AML-193 (cell line): Measurements from ENCODE around the gene PARK7.
"Not testable (repeated sequence)": the region's sequence is repeated elsewhere in the genome, so short reads cannot be mapped to it uniquely, and the experiment has no call there.

Experiments used
- DNase-seq, 2 experiments: peaks; one replicate each; lab custom pipeline; 2025; lab: John Stamatoyannopoulos, UW

Gene PARK7

DNA sequence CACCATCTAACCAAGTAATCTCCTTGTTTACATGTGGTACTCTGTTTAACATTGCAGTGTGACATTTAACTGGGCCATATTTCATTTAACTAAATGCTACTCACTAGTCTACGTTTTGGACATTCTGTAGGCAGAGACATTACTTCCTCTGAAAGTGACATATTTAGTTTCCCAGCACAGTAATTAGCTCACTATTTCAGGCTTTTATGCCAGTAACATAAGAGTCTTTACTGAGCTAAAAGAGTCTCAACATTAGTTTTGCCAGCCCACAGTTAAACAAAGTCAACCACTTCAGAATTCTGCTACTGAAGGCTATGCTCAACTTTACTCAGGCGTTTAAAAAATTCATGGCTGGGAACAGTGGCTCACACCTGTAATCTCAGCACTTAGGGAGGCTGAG, 18.3 kb upstream of the PARK7 start:
- DNase-seq, result no peak

DNA sequence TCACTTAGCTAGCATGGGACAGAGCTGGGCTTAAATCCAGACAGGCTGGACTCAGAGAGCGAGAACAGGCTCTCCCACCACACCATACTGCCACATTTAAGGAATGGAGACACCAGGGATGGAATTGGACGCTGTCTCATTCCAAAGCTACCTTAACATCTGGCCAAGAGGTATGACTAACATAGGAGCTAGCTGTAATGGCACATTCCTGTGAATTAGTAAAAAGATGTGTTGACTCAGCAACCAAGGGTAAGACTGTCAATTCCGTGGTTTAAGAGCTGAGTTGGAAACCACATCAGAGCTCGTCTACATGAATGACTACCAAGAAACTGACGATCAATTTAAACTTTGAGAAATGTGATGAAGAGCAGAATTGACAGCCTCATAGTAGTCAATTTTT, 12.6 kb upstream of the PARK7 start:
- DNase-seq, result no peak

DNA sequence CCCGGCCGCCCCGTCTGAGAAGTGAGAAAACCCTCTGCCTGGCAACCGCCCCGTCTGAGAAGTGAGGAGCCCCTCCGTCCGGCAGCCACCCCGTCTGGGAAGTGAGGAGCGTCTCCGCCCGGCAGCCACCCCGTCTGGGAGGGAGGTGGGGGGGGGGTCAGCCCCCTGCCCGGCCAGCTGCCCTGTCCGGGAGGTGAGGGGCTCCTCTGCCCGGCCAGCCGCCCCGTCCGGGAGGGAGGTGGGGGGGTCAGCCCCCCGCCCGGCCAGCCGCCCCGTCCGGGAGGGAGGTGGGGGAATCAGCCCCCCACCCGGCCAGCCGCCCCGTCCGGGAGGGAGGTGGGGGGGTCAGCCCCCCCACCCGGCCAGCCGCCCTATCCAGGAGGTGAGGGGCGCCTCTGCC, 8.7 kb upstream of the PARK7 start:
- DNase-seq, result not testable (repeated sequence)

DNA sequence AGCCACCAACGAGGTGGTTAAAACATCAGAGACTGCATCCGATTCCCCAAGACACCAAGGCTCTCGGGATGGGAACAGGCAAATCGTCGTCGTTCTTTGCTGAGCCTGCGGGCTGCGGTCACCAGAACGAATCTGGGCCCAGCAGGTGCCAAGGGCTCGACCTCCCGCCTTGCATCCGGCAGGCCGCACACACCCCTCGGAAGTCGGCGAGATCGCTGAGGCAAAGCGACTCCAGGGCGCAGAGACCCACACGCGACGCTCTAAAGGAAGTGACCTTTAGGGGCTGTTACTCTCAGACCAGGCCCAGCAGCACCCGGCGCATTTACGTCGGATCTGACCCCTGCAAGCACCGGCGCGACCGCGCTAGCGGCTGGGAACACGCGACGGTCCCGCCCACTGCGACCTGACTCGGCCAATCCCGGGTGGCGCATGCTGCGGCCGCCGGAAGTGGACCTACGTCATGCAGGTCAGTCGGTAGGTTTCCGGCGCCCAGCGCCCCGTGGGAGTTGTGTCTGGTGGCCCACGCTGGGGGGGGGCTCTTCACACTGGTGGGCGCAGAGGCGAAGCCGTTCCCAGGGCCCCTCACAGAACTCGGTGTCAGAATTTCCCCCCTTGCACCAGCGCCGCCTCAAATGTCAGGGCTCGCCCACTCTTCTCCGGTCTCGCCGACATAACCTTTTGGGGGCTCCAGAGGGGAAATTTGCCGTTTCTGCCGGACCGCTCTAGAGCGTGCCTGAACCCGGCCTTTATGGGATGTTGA, 7.5 kb upstream of the PARK7 start:
- peak; percentile 91 to 93 for DNase-seq

DNA sequence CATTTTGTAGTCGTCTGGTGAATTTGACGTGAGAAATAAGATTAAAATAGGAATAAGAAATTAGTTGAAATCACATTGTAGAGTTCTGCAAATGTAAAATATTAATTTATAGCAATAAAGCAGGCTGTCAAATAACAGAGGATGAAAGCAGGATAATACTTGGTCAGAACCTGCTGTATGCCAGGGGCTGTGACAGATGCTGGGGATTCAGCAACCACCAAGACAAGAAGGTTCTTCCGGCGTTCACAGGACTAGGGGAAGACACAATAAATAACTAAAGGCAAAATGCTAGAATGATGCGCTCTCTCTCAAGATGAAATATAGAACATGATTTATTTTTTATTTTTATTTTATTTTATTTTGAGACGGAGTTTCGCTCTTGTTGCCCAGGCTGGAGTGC, 6.8 kb upstream of the PARK7 start:
- no peak for DNase-seq

DNA sequence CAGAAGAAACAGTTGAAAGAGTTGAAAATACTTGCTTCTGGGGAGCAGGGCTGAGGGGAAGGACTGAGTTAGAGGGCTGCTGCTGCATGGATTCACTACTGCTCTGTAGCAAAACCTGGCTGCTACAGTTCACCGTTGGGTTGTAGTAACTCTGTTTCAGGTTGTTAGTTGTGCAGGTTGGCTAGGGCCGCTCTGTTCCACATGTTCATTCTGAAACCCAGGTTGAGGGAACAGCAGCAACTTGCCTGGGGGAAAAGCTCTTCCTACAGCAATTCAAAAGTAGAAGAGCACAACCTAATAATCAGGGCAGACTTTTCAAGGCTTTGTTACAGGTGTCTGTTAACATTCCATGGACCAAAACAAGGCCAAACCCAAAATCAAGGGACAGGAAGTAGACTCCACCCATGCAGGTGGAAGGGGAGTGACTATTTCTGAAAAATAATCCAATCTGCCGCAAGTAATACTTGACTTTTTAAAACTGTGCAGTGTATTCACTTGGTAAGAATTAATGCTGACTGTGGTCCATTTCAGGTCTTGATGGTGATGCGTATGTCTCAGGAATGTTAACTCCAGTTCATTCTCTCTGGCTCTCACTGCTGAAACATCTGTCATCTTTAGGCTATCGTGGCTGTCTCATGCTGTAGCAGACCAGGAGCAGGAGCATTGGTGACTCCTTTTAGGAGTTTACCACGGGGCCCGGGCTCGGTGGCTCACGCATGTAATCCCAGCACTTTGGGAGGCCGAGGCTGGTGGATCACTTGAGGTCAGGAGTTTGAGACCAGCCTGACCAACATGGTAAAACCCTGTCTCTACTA, 5.1 kb upstream of the PARK7 start:
- DNase-seq, result no peak

DNA sequence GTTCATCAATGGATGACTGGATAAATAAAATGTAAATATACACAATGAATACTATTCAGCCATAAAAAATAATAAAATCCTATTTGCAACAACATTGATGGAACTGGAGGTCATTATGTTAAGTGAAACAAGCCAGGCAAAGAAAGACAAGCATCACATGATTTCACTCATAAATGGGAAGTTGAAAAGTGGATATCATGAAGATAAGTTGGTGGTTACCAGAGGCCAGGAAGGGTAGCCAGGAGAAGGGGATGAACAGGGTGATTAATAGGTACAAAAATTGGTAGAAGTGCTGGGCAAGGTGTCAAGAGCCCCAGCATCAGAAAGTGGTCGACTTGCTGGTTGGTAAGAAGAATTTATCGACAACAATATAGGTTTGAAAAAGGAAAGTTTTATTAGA, 1.3 kb upstream of the PARK7 start:
- DNase-seq, result peak; percentile 27 to 29

DNA sequence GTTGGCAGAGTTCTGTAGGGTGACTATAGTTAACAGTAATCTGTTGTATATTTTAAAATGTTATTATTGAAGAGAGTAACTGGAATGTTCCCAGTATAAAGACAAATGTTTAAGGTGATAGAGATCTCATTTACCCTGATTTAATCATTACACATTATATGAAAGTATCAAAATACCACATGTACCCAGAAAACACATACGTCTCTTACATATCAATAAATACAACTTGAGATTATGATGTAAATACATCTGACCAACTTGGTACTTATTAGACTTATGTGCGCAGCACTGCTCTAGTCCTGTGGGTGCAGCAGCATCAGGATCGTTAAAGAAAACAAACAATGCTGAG, 670 bp upstream of the PARK7 start:
- DNase-seq, result no peak

DNA sequence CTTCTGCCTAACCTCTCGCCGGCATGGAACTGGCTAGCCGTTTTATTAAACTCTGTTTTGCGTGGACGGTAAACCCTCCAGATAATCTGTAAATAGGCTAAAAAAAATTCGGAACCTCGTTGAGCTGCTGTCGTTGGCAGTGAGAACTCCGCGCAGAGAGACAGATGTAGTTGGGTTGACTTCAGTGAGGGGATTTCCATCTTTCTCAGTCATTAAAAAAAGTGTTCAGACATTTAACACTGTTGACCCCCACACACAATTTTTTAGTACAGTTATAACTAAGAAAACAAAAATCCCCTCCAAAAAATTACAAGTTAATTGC, 464 bp downstream of the PARK7 start:
- DNase-seq, result no peak

DNA sequence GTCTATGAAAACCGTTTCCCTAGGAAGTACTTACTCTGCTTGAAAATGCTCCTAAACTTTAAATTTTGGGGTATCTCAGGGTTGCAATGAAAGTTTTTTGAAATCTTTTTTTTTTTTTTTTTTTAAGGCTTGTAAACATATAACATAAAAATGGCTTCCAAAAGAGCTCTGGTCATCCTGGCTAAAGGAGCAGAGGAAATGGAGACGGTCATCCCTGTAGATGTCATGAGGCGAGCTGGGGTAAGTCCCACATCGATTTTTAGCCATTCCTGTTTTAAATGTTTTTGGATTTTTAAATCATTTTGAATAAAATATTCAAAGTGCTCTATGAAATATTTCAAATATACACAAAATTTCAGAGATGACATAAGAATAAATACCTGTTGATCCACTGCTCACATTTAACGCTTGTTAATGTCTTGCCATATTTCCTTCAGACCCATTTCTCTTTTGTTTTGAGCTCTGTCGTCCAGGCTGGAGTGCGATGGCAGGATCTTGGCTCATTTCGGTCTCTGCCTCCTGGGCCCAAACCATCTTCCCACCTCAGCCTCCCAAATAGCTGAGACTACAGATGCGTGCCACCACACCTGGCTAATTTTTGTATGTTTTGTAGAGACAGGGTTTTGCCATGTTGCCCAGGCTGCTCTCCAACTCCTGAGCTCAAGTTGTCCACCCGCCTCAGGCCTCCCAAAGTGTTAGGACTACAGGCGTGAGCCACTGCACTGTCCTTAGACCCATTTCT, 1.3 kb downstream of the PARK7 start:
- DNase-seq, result no peak

DNA sequence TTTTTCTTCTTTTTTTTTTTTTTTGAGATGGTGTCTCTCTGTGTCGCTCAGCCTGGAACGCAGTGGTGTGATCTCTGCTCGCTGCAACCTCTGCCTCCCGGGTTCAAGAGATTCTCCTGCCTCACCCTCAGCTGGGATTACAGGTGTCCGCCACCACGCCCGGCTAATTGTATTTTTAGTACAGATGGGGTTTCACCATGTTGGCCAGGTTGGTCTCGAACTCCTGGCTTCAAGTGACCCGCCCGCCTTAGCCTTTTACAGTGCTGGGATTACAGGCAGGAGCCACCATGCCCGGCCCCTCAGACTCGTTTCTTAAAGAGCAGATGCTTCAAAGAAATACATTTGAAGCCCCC, 1.8 kb downstream of the PARK7 start:
- DNase-seq, result not testable (repeated sequence)

DNA sequence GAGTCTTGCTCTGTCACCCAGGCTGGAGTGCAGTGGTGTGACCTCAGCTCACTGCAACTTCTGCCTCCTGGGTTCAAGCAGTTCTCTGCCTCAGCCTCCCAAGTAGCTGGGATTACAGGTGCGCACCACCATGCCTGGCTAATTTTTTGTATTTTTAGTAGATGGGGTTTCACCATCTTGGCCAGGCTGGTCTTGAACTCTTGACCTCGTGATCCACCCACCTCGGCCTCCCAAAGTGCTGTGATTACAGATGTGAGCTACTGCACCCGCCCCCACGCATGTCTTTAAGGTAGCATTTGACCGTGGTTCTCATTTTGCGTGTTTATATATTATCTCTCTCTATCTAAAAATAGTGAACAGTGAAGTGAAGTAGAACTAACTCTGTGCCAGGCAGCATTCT, 2.3 kb downstream of the PARK7 start:
- DNase-seq, result not testable (repeated sequence)

DNA sequence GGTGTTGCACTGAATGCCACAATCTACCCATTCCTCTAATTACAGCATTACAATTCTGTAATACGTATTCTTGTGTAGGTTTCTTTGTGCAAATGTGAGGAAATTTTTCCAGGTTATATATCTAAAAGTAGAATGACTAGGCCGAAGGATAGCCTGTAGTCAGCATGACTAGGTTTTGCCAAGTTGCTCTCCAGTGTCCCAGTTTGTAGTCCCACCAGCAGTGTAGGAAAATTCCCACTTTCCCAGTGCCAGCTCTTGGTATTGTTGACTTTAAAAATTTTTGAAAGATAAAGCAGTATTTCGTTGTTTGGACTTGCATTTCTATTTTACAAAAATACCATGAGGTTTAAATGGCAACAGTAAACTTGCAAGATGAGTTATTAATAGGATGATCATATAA, 3.0 kb downstream of the PARK7 start:
- no peak for DNase-seq

DNA sequence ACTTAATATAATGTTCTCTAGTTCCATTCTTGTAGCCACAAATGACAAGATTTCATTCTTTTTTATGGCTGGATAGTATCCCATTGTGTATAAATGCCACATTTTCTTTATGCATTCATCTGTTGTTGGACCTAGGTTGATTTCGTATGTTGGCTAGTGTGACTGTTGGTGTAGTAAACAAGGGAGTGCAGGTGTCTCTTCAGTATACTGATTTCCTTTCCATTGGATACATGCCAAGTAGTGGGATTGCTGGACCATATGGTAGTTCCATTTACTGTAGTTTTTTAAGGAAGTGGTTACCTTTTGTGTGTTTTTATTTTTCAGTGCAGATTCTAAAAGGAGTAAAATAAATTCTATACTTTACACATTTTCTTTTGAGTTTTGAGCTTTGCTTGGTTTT, 5.7 kb downstream of the PARK7 start:
- DNase-seq, result no peak

DNA sequence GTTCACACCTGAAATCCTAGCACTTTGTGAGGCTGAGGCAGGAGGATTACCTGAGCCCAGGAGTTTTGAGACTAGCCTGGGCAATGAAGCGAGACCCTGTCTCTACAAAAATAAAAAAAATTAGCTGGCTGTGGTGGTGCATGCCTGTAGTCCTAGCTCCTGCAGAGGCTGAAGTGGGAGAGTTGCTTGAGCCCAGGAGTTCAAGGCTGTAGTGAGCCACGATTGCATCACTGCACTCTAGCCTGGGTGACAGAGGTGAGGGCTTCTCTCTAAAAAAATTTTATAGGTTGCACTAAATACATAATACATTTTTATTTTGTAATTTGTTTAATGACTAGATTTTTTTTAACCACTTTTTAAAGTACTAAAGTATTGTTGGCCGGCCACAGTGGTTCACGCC, 6.1 kb downstream of the PARK7 start:
- no peak for DNase-seq

DNA sequence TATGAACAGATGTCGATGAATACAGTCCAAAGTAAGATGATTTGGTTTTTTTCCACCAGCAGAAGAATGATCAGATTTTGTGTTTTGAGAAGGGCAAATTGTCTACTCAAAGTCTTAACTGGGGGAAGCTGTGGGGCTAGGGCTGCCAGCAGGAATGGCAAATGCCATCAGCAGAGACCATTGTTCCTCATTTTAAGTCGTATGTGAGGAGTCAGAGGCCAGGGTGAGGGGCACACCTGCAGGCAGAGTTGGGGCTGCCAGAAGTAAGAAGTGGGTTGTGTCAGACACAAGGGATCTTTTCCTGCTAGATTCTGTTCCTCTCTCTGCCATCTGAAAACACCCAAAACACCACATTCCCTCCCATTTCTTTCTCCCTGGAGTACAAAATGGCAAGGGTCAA, 8.7 kb downstream of the PARK7 start:
- DNase-seq, result no peak

DNA sequence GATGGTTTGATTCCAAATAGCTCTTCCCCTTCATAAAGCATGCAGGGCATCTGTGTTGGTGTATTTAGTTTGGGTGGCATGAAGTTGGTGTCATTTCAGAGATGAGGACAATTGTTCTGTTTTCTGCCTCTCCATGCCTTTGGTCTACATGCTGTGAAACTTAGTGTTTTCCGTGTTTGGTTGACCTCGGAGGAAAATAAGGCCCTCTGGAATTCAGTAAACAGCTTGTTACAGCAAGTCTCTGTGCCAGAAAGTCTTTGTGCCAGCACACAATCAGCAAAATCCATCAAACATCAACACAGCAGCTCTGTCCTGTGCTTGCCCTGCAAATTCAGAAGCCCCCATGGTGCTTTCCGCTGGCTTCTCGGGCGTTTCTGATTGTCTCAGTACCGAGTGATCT, 9.5 kb downstream of the PARK7 start:
- no peak for DNase-seq

DNA sequence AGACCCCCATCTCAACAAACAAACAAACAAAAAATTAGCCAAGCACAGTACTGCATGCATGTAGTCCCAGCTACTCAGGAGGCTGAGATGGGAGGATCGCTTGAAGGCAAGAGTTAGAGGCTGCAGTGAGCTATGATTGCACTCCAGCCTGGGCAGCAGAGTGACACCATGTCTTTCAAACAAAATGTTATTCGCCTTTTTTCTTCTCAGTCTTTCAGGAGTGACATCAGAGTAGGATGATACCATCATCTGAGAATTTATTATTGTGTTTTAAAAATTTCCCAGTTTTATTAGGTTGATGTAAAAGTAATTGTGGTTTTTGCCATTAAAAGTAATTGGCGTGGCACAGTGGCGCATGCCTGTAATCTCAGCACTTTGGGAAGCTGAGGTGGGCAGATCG, 10.8 kb downstream of the PARK7 start:
- DNase-seq, result no peak

DNA sequence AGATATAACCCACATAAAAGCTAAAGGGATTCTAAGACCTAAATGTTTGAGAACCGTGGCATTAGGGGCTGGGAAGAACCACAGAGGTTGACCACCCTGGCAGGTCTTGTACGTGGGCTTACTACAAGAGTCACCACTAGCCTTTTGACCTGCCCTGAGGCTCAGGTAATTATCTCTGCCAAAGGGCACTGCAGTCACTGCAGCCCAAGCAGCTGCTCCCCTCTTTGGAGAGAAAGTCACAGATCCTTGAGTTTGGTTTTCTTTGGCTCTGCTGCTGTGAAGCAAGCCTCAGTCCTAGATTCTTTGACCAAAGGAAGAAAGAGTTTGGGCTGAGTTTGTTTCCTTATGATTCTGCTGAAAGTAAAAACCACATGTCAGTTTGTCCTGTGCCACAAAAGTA, 11.6 kb downstream of the PARK7 start:
- no peak for DNase-seq

DNA sequence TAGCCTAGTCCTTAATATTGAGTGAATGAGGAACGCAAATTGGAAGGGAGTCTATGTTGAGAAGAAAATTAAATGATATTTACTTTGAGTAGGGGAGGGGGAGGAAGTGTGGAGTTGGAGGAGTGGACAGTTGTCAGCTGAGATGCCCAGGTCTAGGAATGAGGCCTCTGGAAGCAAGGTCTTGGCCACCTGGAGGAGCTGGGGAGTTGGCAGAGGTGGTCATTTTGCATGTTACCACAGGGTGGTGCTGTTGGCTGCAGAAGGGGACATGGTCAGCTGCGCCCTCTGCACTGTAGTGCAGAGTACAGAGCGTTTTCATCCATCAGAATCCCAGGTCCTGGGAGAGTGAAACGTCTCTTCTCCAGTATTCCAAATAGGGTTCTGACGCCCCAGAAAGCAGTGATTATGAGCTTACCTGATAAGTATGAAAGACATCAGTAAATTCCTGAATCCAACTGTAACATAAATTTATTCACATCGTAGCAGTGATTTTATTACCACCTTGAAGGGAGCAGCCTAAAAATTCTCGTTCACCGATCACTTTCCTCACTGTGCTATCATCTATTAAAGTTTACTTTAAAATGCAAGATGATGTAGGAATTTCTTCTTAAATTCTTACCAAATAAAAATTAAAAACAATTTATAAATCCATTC, 13.8 kb downstream of the PARK7 start:
- peak; percentile 33 to 42 for DNase-seq

DNA sequence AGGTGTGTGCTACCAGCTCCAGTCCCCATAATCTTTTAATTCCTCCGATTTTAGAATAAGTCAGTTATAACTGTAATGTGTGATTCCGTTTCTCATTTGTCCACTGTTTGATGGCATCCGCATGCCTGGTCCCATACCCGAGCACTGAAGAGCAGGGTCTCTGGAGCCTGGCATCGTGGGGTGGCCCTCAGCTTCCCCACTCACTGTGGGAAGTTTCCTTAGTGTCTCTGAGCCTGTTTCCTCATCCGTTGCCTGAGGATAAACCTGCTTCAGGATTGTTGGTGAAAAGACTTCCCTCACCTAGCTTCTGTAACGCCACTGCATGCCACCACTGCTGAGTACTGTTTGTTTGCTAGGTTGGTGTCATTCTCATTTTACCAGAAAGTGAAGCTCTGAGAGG, 19.5 kb downstream of the PARK7 start:
- no peak for DNase-seq

DNA sequence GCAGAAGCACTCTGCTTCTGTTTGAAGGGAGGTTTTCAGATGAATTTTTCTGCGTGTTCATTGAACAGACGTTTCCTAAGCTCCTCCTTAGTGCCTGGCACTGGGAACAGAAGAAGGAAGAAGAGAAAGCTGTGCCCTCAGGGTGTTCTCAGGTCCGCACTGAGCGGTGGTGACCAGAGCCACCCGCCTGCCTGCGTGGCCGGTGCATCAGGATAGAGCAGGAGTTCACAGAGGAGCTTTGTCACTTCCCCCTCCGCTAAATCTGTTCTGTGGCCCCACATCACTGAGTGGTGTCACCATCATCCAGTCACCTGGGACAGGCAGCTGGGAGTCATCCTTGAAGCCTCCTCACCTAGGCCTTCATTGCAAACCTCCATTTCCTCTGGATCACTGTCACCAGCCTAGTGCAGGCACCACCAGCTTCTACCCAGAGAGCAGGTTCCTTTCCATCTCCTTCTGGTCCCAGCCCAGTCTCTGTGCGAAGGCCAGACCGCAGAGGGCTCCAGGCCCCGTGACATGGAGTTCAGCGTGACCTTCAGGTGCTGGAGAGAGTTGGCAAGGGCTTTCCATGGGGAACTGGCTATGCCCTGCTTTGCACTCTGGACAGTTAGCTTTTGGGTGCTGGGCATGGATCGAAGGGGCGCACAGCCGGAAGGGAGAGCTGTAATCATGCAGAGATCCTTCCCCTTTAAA, 21.7 kb downstream of the PARK7 start:
- DNase-seq, result no peak
